GM12878 (cell line): ENCODE results near the gene B3GAT1.

Experiments used
- FOXK2 ChIP-seq: fragments of 450-650 bp; IDR thresholded peaks from 2 replicates; pipeline ENCODE4 v1.6.1; 2017; ENCODE audit warnings: mild to moderate bottlenecking, moderate library complexity
- PAX8 ChIP-seq: fragments of 450-650 bp; IDR thresholded peaks from 2 replicates; pipeline ENCODE4 v1.6.1; 2017; ENCODE audit warnings: mild to moderate bottlenecking, moderate library complexity
- SIN3A ChIP-seq: IDR thresholded peaks from 2 replicates; pipeline ENCODE4 v1.6.1; 2012; ENCODE audit warnings: low read depth, low read length, improper control_type of control experiment
- TF ChIP-seq, protein P1 (sequence below): IDR thresholded peaks from 2 replicates; pipeline ENCODE4 v1.6.1; 2012; ENCODE audit warnings: mild to moderate bottlenecking, low read depth, low read length

DNA sequence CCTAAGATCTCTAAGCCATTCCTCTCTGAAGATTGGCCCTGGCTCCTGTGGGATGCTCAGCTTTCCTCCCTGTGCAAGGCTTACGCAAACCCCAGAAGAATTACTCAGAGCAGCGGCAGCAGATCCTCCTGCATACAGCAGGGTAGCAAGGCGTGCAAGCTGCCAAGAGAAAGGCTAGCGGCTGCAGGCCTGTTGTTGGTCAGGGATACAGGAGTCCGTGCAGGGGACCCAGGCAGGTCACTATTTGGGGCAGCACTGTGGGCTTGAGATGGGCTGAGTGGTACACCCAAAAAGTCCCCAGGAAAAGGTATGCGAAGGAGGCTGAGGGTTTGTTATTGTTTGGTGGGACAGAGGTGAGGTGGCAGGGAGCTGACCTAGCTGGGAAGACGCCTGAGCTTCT, 78.7 kb downstream of the B3GAT1 start:
- TF ChIP-seq SIN3A (no peak), FOXK2 (no peak), PAX8 (no peak)
- TF ChIP-seq, protein P1, sequence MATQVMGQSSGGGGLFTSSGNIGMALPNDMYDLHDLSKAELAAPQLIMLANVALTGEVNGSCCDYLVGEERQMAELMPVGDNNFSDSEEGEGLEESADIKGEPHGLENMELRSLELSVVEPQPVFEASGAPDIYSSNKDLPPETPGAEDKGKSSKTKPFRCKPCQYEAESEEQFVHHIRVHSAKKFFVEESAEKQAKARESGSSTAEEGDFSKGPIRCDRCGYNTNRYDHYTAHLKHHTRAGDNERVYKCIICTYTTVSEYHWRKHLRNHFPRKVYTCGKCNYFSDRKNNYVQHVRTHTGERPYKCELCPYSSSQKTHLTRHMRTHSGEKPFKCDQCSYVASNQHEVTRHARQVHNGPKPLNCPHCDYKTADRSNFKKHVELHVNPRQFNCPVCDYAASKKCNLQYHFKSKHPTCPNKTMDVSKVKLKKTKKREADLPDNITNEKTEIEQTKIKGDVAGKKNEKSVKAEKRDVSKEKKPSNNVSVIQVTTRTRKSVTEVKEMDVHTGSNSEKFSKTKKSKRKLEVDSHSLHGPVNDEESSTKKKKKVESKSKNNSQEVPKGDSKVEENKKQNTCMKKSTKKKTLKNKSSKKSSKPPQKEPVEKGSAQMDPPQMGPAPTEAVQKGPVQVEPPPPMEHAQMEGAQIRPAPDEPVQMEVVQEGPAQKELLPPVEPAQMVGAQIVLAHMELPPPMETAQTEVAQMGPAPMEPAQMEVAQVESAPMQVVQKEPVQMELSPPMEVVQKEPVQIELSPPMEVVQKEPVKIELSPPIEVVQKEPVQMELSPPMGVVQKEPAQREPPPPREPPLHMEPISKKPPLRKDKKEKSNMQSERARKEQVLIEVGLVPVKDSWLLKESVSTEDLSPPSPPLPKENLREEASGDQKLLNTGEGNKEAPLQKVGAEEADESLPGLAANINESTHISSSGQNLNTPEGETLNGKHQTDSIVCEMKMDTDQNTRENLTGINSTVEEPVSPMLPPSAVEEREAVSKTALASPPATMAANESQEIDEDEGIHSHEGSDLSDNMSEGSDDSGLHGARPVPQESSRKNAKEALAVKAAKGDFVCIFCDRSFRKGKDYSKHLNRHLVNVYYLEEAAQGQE, result no peak
